HG02943 (cell line): ENCODE results near the gene SYNGR1.
"Not testable (repeated sequence)": the region's sequence is repeated elsewhere in the genome, so short reads cannot be mapped to it uniquely, and the experiment has no call there.

Source experiments
- ATAC-seq: cut with Tn5 transposase; IDR thresholded peaks from one replicate; pipeline ENCODE4 v1.9.1; 2021; ENCODE audit warnings: mild to moderate bottlenecking, low read depth, moderate library complexity; ENCODE audit not compliant: unreplicated experiment

Gene SYNGR1

GRCh38 chr22:39350757-39351688 lies 1.2 kb downstream of the SYNGR1 start:
- no peak for ATAC-seq

DNA sequence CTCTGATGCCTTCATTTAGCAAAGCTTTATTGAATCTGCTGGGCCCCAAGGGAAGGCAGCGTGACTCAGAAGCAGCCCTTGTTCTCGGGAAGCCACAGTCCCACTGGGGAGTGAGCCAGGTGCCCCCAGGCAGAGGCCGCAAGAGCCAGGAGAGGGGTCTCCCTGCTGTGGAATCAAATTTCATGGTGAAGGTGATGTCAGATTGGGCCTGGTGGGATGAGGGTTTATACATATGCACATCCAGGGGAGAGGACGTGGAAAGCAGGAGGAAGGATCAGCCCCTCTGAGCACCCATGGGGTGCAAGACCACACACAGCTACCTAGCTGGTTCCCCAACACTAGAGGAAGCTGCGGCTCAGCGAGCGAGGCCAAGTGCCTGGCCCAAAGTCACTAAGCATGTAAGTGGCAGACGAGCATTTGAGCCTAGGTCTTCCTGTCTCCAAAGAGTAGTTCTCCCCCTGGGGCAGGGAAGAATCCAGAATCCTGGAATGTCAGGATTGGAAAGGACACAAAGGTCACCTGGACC lies 2.0 kb downstream of the SYNGR1 start:
- ATAC-seq: no peak

DNA sequence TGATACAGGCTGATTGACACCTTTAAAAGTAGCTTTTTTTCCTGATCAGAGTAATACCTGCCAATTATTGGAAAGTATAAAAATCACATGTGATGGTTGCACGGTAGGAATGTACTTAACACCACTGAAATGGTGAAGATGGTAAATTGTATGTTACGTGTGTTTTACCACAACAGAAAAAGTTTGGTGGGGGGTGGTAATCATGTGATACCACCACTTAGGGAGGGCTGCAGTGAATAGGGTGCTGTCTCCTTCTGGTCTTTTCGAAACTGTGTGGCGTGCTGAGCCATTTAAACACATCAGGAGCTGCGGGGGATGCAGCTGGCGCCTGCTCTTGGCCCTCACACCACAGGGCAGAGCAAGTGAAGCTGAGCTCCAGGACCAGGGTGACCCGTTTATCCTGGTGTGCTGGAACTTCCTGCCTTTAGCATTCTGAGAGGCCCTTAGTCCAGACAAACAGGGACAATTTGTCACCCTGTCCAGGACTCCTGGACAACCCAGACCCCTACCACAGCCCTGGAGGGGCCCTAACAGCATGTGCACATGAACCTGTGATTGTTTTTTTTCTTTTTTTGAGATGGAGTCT lies 2.6 kb downstream of the SYNGR1 start:
- ATAC-seq: no peak

GRCh38 chr22:39353346-39353745 lies 3.6 kb downstream of the SYNGR1 start:
- ATAC-seq: no peak

GRCh38 chr22:39355080-39355479 lies 5.3 kb downstream of the SYNGR1 start:
- no peak for ATAC-seq

DNA sequence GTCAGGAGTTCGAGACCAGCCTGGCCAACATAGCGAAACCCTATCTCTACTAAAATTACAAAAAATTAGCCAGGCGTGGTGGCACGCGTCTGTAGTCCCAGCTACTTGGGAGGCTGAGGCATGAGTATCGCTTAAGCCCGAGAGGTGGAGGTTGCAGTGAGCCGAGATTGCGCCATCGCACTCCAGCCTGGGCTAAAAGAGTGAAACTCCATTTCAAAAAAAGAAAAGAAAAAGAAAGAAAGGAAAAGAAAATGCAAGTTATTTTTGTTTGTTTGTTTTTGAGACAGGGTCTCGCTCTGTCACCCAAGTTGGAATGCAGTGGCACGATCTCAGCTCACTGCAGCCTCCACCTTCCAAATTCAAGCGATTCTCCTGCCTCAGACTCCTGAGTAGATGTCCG lies 6.0 kb downstream of the SYNGR1 start:
- ATAC-seq: not testable (repeated sequence)

GRCh38 chr22:39356464-39356863 lies 6.7 kb downstream of the SYNGR1 start:
- no peak for ATAC-seq

DNA sequence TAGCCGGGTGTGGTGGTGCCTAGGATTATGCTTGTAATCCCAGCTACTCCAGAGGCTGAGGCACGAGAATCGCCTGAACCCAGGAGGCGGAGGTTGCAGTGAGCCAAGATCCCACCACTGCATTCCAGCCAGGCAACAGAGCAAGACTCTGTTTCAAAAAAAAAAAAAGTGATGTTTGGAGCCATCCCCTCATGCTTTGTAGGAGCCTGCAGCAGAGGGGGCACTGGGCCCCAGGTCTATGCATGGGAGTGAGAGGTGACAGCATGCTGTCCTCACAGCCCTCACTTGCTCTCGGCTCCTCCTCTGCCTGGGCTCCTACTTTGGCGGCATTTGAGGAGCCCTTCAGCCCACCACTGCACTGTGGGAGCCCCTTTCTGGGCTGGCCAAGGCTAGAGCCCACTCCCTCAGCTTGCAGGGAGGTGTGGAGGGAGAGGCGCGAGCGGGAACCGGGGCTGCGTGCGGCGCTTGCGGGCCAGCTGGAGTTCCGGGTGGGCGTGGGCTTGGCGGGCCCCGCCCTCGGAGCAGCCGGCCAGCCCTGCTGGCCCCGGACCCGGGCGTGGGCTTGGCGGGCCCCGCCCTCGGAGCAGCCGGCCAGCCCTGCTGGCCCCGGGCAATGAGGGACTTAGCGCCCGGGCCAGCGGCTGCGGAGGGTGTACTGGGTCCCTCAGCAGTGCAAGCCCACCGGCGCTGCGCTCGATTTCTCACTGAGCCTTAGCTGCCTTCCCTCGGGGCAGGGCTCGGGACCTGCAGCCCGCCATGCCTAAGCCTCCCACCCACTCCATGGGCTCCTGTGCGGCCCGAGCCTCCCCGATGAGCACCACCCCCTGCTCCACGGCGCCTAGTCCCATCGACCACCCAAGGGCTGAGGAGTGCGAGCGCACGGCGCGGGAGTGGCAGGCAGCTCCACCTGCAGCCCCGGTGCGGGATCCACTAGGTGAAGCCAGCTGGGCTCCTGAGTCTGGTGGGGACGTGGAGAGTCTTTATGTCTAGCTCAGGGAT lies 7.6 kb downstream of the SYNGR1 start:
- ATAC-seq: not testable (repeated sequence)

GRCh38 chr22:39358197-39358596 lies 8.4 kb downstream of the SYNGR1 start:
- not testable (repeated sequence) for ATAC-seq

DNA sequence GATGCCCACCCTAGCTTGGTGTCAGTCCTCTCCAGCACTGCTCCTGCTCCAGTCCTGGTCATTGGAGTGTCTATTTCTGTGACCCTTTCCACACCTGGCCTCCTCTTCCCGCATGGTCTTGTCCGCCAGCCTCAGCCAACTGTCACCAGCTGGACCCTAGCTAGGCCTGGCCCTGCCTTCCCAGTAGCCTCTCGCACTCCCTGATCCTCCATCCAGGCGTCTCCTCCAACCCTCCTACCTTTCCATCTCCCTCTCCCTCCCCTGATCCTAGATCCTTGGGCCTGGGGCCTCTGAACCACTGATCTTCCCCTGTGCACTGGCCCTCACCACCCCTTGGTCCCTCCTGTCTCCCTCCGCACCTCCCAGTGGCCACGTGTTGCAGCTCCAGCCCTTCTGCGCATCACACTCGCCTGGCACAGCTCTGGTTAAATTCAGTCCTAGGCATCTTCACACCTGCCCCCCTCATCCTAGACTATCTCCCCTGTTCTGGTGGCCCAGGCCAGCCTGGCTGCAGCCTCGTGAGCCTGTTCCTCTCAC lies 9.9 kb downstream of the SYNGR1 start:
- no peak for ATAC-seq

- no peak for ATAC-seq
Measured at GRCh38 chr22:39360242-39360641, 10.5 kb downstream of the SYNGR1 start.

DNA sequence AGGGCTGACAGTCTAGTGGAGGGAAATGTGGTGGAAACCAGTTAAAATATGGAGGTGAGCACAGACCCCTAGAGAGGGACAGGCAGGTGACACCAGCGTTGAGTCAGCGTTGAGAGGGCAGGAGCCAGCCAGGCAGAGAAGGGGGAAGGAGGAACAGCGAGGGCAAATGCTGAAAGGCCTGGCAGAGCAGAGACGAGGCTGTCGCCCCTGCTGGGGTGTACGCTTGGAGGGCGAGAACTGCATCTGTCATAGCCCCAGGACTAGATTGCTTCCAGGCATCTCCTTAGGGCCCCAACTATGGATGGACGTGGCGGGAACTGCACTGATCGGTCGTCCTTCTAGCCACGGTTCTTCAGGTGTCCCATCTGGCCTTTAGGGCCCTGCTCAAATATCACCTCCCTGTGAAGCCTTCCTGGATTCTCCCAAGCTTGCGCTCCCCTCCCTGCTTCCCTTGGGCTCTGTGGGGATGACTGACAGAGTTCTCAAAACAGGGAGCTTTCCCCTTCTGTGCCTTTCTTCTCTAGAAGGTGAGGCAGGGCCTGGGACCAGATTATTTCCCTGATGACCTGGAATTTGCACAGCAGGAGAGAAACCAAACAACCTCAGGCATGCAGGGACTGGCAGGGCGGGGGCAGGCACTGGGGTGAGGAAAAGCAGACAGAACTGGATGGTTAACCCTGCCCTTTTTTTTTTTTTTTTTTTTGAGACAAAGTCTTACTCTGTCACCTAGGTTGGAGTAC lies 11.1 kb downstream of the SYNGR1 start:
- ATAC-seq: no peak

DNA sequence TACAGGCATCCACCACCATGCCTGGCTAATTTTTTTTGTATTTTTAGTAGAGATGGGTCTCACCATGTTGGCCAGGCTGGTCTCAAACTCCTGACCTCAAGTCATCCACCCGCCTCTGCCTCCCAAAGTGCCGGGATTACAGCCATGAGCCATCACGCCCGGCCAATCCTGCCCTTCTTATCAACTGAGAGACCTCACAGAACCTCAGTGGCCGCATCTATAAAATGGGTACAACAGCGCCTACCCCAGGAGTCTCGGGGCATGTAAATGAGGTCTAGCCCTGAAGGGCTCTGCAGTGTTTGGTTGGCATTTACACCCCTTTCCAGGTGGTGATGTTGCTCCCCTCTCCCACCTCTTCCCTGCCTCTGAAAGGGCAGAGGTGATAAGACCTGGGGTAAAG lies 11.7 kb downstream of the SYNGR1 start:
- ATAC-seq: no peak

- ATAC-seq: no peak
Measured at GRCh38 chr22:39362271-39362670, 12.5 kb downstream of the SYNGR1 start.

GRCh38 chr22:39362932-39363331 lies 13.1 kb downstream of the SYNGR1 start:
- ATAC-seq: no peak

- no peak for ATAC-seq
Measured at GRCh38 chr22:39363751-39364515, 14.1 kb downstream of the SYNGR1 start.

DNA sequence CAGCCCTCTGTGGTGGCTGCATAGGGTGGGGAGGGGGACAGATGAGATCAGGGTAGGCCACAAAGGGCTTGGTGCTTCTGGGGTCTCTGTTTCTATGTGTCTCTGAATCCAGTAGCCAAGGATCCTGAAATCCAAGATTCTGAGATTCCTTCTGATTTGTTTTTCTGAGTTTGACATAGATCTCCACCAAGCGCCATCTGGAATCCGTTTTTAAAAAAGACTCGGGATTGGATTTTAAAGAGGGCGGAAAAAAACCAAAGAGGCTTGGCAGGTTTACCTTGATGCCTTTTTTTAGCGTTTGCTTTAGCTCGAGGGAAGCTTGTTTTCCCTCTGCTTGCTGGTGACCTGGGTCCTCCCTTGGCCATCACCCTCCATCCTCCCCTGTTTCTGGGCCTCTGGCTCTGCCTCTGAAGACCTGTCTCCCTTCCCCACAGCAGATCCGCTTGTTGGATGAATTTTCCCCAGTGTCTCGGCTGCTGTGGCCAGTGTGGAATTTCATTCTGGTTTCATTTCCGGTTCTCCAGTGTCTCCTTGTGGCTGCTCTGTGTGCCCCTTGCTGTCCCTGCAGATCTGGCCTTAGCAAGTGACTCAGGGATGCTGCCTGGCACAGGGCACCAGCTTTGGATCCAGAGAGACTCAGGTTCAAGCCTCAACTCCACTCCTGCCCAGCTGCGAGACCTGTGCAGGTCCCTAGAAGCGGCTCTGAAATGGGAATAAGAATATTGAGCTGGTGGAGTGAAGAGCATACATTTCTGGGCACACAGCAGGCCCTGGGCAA lies 15.1 kb downstream of the SYNGR1 start:
- ATAC-seq: no peak

DNA sequence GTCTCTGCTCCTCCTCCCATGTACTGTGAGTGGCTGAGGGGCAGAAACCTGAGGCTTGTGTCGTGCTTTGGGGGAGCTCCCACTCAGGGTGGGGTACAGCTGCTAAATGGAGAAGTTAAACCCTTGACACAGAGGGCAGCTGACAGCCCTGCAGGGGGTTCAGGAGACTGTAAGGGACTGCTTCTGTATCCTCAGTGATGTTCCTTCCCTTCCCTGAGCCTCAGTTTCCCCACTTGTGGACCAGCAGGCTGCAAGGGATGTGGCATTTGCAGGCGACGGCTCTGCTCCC lies 15.6 kb downstream of the SYNGR1 start:
- no peak for ATAC-seq
